B cell (primary cell): Measurements from ENCODE around the gene MYO1E. TPM values are rescaled to one million over a fixed set of nuclear protein-coding genes. Genes with fewer than 3 reads are reported as not detected.

ENCODE experiments used
- ATAC-seq: fragments of 200-7000 bp; cut with Tn5 transposase; one replicate; pipeline ENCODE4 v1.10.0; 2021; ENCODE audit warnings: low read depth, mild to moderate bottlenecking, moderate number of reproducible peaks, moderate library complexity
- CTCF ChIA-PET: fragments of 350-600 bp; sonication (Branson Sonifier 250); formaldehyde crosslinking; loops from one replicate; lab custom pipeline; 2021; ENCODE audit warnings: antibody characterized with exemption, inconsistent platforms; lab: Charles Lee
- POLR2A ChIA-PET: fragments of 350-600 bp; sonication (Branson Sonifier 250); formaldehyde crosslinking; loops from one replicate; lab custom pipeline; 2021; ENCODE audit warnings: antibody characterized with exemption; lab: Charles Lee
- DNase-seq: peaks from one replicate; pipeline ENCODE4 v3.0.0; 2013
- H2AFZ ChIP-seq: 2 replicates; pipeline ENCODE4 v1.6.1; 2012; ENCODE audit warnings: mild to moderate bottlenecking, low read depth, low read length; ENCODE audit not compliant: insufficient read depth, poor library complexity, severe bottlenecking
- H3K27ac ChIP-seq, 2 donors: 1 replicate in 1 of 2; 2 replicates in 1 of 2; pipeline ENCODE4 v1.5.1; 2012 to 2013; ENCODE audit warnings: low read length in 2 of 2, mild to moderate bottlenecking in 2 of 2, moderate library complexity in 1 of 2
- H3K27me3 ChIP-seq, 4 experiments: fragments of 200-600 bp in 1 of 4; sonication (generic) in 1 of 4; replicated peaks in 1 of 4; 1 replicate in 2 of 4; 2 replicates in 2 of 4; pipeline versions ENCODE4 v1.6.1 to v1.7.0; 2013 to 2016; ENCODE audit warnings: low read length in 3 of 4, mild to moderate bottlenecking in 2 of 4, mixed read lengths in 1 of 4, moderate library complexity in 1 of 4; ENCODE audit not compliant: insufficient read depth in 4 of 4, control insufficient read depth in 3 of 4; ENCODE audit errors: control extremely low read depth in 1 of 4
- H3K36me3 ChIP-seq, 2 experiments: replicated peaks in 1 of 2; 1 replicate in 1 of 2; 2 replicates in 1 of 2; pipeline versions ENCODE4 v1.6.1 to v1.7.1; 2013; ENCODE audit warnings: low read length in 1 of 2; ENCODE audit not compliant: insufficient read depth in 2 of 2, control insufficient read depth in 1 of 2; ENCODE audit errors: control extremely low read depth in 1 of 2, extremely low read depth in 1 of 2
- H3K4me1 ChIP-seq, 2 donors: fragments of 200-600 bp in 1 of 2; sonication (generic) in 1 of 2; 1 replicate in 1 of 2; 2 replicates in 1 of 2; pipeline versions ENCODE4 v1.5.1 to v1.6.1; 2013 to 2017; ENCODE audit warnings: low read length in 2 of 2; ENCODE audit not compliant: control insufficient read depth in 2 of 2, insufficient read depth in 2 of 2
- H3K4me2 ChIP-seq: replicated peaks from 2 replicates; pipeline ENCODE3; 2012; ENCODE audit warnings: mild to moderate bottlenecking, low read depth, low read length; ENCODE audit not compliant: poor library complexity, severe bottlenecking
- H3K4me3 ChIP-seq, 5 experiments: fragments of 200-600 bp in 1 of 5; sonication (generic) in 1 of 5; 1 replicate in 3 of 5; 2 replicates in 2 of 5; pipeline versions ENCODE4 v1.5.1 to v1.7.0; 2011 to 2016; ENCODE audit warnings: low read length in 4 of 5, mild to moderate bottlenecking in 4 of 5, low read depth in 2 of 5, control low read depth in 1 of 5, moderate library complexity in 1 of 5; ENCODE audit not compliant: insufficient read depth in 1 of 5; ENCODE audit errors: control extremely low read depth in 1 of 5, extremely low read depth in 1 of 5
- H3K79me2 ChIP-seq: fragments of 200-600 bp; sonication (generic); one replicate; pipeline ENCODE4 v1.6.0; 2016; ENCODE audit warnings: low read length; ENCODE audit not compliant: control insufficient read depth, insufficient read depth
- H3K9ac ChIP-seq: fragments of 200-600 bp; sonication (generic); 2 replicates; pipeline ENCODE4 v1.6.1; 2017; ENCODE audit warnings: mild to moderate bottlenecking, low read length, moderate library complexity
- H3K9me3 ChIP-seq, 3 donors: one replicate each; pipeline versions ENCODE4 v1.6.1 to v1.7.1; 2013; ENCODE audit warnings: low read length in 2 of 3; ENCODE audit not compliant: control insufficient read depth in 2 of 3, insufficient read depth in 1 of 3; ENCODE audit errors: control extremely low read depth in 1 of 3
- H4K20me1 ChIP-seq: 2 replicates; pipeline ENCODE4 v1.6.0; 2012; ENCODE audit warnings: mild to moderate bottlenecking, low read length; ENCODE audit not compliant: insufficient read depth, control insufficient read depth, poor library complexity, severe bottlenecking
- H3K27ac Mint-ChIP-seq: one replicate; pipeline ENCODE4 v1.8.0; 2021; ENCODE audit warnings: mixed read lengths
- H3K27me3 Mint-ChIP-seq: one replicate; pipeline ENCODE4 v1.8.0; 2021; ENCODE audit warnings: mixed read lengths
- H3K4me1 Mint-ChIP-seq: one replicate; pipeline ENCODE4 v1.8.0; 2021; ENCODE audit warnings: mixed read lengths
- H3K4me3 Mint-ChIP-seq: one replicate; pipeline ENCODE4 v1.8.0; 2021; ENCODE audit warnings: mixed read lengths
- H3K9me3 Mint-ChIP-seq: one replicate; pipeline ENCODE4 v1.8.0; 2022; ENCODE audit warnings: mixed read lengths; ENCODE audit not compliant: insufficient read depth
- EZH2 ChIP-seq: IDR thresholded peaks from 2 replicates; pipeline ENCODE4 v1.6.1; 2012; ENCODE audit warnings: borderline replicate concordance, low read depth, mild to moderate bottlenecking, moderate library complexity, low read length; ENCODE audit not compliant: insufficient read depth, poor library complexity, severe bottlenecking
- WGBS: methylation state at CpG from one replicate; pipeline ENCODE4 v1.1.5; 2013; ENCODE audit warnings: missing lambda C conversion rate; ENCODE audit not compliant: insufficient coverage; 5-methylcytosine and 5-hydroxymethylcytosine counted together
- intact Hi-C: fragments of 100-400 bp; cut with micrococcal nuclease; formaldehyde crosslinking; loops from one replicate; pipeline ENCODE4 v1.10.0; 2022
- polyA plus RNA-seq: library from polyadenylated mRNA; depleted of rRNA; stranded (reverse); fragments of >200 nt; gene quantifications from 2 replicates; pipeline ENCODE4 v1.2.3, GENCODE V29; 2012
- total RNA-seq, 2 donors: library from RNA; stranded (reverse); fragments of 120-200 nt in 1 of 2; gene quantifications; 1 replicate in 1 of 2; 2 replicates in 1 of 2; pipeline versions ENCODE4 v1.2.3 to v1.2.4, GENCODE V29; 2013 to 2022
- TF ChIP-seq, protein P1 (sequence below): fragments of 200-600 bp; IDR thresholded peaks from one replicate; pipeline ENCODE4 v1.8.0; 2022; ENCODE audit warnings: antibody characterized with exemption, mild to moderate bottlenecking

Gene MYO1E
- total and polyA plus RNA-seq, 2 donors (not counting 1 experiment from before 2014, with no cell fraction given), result 11.9 to 100.0 TPM

DNA sequence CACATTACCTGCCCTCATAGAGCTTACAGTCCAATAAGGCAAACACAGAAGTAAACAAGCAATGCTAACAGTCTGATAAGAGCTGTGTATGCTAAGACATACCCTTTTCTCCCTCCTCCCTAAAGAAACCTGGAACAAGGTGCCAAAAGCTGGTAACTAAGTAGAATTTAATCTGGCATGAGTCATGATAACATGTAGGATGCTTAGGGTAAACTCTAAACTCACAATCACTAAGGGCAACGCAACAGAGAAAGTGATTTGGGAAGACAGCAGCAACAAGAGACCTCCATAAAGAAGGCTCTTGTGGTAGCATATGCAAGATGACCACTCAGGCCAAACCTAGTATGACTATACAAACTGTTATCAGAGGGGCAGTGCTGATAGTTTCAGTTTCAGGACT lies 55.5 kb downstream of the MYO1E start:
- Histone ChIP-seq H3K36me3 (no peaks in the 10 kb centered on the region), H3K27ac (no peak overlapping the region), H4K20me1 (peaks cover 60% of the 10 kb centered on the region), H3K27me3 (no peaks in the 10 kb centered on the region), H3K4me1 (peaks cover 32 to 34% of the 10 kb centered on the region in 2 donors), H3K9me3 (no peaks in the 10 kb centered on the region), H3K4me3 (no peak overlapping the region), H3K9ac (no peak overlapping the region), H2AFZ (no peak overlapping the region), H3K79me2 (peaks cover 100% of the 10 kb centered on the region), H3K4me2 (no peak overlapping the region)
- intact Hi-C loops, result loop anchor here (2.0 kb wide), 1 partner anchor 14 kb away; no protein-coding TSS in a partner anchor
- ChIA-PET POLR2A (no interaction called here), CTCF (no interaction called here)
- TF ChIP-seq EZH2, result no peak
- TF ChIP-seq, protein P1, sequence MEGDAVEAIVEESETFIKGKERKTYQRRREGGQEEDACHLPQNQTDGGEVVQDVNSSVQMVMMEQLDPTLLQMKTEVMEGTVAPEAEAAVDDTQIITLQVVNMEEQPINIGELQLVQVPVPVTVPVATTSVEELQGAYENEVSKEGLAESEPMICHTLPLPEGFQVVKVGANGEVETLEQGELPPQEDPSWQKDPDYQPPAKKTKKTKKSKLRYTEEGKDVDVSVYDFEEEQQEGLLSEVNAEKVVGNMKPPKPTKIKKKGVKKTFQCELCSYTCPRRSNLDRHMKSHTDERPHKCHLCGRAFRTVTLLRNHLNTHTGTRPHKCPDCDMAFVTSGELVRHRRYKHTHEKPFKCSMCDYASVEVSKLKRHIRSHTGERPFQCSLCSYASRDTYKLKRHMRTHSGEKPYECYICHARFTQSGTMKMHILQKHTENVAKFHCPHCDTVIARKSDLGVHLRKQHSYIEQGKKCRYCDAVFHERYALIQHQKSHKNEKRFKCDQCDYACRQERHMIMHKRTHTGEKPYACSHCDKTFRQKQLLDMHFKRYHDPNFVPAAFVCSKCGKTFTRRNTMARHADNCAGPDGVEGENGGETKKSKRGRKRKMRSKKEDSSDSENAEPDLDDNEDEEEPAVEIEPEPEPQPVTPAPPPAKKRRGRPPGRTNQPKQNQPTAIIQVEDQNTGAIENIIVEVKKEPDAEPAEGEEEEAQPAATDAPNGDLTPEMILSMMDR, result no peak
- Mint-ChIP-seq H3K27ac (no peak overlapping the region), H3K4me3 (no peak overlapping the region), H3K4me1 (peaks cover 57% of the 10 kb centered on the region), H3K27me3 (no peaks in the 10 kb centered on the region), H3K9me3 (peaks cover 4% of the 10 kb centered on the region)
- no peak for ATAC-seq
- no peak for DNase-seq
- no CpG with 5 or more reads among the region's 1 CpG for whole genome bisulfite sequencing

DNA sequence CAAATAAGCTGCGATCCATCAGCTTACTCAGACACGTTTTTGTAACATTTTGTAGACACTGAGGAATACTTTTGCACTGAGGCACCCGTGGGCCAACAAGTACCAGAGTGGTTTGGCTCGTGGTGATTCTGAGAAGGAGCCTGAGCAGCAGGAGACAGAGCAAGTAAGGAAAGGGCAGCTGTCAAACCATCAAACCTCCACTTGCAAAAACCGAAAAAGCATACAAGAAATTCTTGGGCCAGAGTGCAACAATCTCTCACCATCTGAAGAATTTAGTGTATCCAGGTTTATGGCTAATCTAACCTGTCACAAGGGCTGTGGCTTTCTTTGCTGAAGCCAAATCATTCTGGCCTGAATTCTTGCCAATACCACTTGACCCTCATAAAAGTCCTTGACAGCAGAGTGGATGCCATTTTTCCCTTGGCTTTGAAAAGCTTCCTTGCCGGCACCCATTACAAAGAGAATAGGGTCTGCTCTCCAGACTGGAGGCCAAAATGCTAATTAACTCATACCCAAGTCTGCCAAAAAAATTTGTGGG lies 56.7 kb downstream of the MYO1E start:
- no peak overlapping the region for H3K4me2 ChIP-seq
- no peak overlapping the region for H3K27ac ChIP-seq
- 63% methylated on average over 6 of the region's 6 CpGs for WGBS
- no peak for DNase-seq
- H3K4me1 ChIP-seq, result peaks cover 44 to 46% of the 10 kb centered on the region in 2 donors
- H4K20me1 ChIP-seq, result peaks cover 52% of the 10 kb centered on the region
- H3K4me1 Mint-ChIP-seq, result peaks cover 63% of the 10 kb centered on the region
- no peaks in the 10 kb centered on the region for H3K36me3 ChIP-seq
- no peak overlapping the region for H3K9ac ChIP-seq
- ATAC-seq, result no peak
- ChIA-PET CTCF (interaction anchor here (0.7 to 2.3 kb wide), 4 partner anchors 12 to 26 kb away, joined by 3 to 7 read pairs (median 5); no protein-coding TSS in a partner anchor), POLR2A (no interaction called here)
- no peaks in the 10 kb centered on the region for H3K9me3 Mint-ChIP-seq
- no peaks in the 10 kb centered on the region for H3K27me3 ChIP-seq
- H3K79me2 ChIP-seq, result peaks cover 100% of the 10 kb centered on the region
- intact Hi-C loops, result loop anchor here (2.0 kb wide), 1 partner anchor 15 kb away; no protein-coding TSS in a partner anchor
- no peak for TF ChIP-seq EZH2
- TF ChIP-seq, protein P1, result no peak
- H3K4me3 ChIP-seq, result no peak overlapping the region
- H3K27me3 Mint-ChIP-seq, result no peaks in the 10 kb centered on the region
- no peak overlapping the region for H2AFZ ChIP-seq
- no peak overlapping the region for H3K4me3 Mint-ChIP-seq
- H3K9me3 ChIP-seq, result no peaks in the 10 kb centered on the region
- H3K27ac Mint-ChIP-seq, result no peak overlapping the region
